Fibroblast of lung (primary cell): ENCODE results near the gene CWH43.

ENCODE experiments used
- EZH2 ChIP-seq: IDR thresholded peaks from 2 replicates; pipeline ENCODE4 v1.5.1; 2012; ENCODE audit warnings: low read length, control low read depth, mild to moderate bottlenecking; ENCODE audit errors: missing control alignments
- TF ChIP-seq, protein P1 (sequence below), 2 donors: IDR thresholded peaks in 1 of 2; conservative IDR thresholded peaks in 1 of 2; 1 replicate in 1 of 2; 2 replicates in 1 of 2; pipeline ENCODE4 v1.5.1; 2011 to 2012; ENCODE audit warnings: low read length in 2 of 2, control low read depth in 1 of 2, inconsistent platforms in 1 of 2, low read depth in 1 of 2, mild to moderate bottlenecking in 1 of 2

DNA sequence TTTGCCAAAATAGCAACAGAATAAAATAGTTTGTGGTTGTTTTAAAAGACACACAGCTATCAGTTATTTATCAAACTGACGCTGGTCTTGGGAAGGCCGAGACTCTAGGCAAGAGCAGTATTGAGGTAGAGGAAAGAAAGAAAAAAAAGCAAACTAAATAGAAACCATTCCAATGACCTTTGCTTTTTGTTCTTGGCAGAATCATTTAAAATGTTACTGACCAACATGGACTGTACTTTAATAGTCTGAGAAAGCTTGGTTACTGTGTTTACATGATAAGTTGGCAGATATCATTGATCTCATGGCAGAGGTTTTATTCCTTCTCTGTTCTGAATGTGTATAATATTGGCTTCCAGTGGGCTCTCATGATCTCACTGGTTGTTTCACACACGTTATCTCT, 11.9 kb downstream of the CWH43 start:
- TF ChIP-seq, protein P1, sequence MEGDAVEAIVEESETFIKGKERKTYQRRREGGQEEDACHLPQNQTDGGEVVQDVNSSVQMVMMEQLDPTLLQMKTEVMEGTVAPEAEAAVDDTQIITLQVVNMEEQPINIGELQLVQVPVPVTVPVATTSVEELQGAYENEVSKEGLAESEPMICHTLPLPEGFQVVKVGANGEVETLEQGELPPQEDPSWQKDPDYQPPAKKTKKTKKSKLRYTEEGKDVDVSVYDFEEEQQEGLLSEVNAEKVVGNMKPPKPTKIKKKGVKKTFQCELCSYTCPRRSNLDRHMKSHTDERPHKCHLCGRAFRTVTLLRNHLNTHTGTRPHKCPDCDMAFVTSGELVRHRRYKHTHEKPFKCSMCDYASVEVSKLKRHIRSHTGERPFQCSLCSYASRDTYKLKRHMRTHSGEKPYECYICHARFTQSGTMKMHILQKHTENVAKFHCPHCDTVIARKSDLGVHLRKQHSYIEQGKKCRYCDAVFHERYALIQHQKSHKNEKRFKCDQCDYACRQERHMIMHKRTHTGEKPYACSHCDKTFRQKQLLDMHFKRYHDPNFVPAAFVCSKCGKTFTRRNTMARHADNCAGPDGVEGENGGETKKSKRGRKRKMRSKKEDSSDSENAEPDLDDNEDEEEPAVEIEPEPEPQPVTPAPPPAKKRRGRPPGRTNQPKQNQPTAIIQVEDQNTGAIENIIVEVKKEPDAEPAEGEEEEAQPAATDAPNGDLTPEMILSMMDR (conservative IDR thresholded peaks at IDR 0.05 in 1 of 2, IDR thresholded peaks at IDR 0.05 in 1 of 2; ENCODE audit: low read depth in 1 of 2, low read length in 2 of 2) = no peak
- TF ChIP-seq EZH2 = no peak
